IPS DF 4.7 (cell line): ENCODE data around the gene FOXP3.

ENCODE experiments used
- DNase-seq: peaks from one replicate; pipeline ENCODE4 v3.0.0-alpha.2; 2013; ENCODE audit warnings: low spot score; ENCODE audit errors: extremely low read depth

Gene FOXP3

DNA sequence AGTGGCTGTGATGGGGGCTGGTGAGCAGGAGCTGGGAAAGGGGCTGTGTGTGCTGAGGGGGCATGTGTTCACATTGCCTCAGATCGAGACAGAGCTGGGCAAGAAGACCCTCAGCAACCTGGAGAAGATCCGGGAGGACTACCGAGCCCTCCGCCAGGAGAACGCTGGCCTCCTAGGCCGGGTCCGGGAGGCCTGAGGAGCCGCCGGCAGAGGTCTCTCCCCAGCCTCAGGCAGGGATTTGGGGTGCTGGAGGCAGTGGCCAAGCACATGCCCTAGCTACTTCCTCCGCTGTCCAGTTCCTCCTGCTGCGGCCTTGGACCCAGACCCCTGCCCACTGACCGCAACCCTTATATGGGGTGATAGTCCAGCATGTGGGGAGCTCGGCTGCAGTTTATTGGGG lies 14.4 kb downstream of the FOXP3 start:
- DNase-seq, result no peak

DNA sequence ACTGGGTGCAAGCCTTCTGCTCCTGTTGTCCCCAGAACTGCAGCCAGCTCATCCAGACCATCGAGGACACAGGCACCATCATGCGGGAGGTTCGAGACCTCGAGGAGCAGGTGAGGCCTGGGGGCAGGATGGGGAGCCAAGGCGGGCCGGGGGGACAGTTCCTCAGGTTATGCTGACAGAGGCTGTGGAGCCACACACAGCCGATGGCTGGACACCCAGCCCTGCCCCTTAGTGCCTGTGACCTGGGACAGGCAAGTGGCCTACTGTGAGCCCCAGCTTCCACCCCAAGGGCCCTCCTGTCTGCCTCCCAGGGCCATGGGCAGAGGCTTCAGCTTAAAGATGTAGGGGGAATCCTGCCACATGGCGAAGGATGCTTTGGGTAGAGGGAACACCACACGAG lies 14.9 kb downstream of the FOXP3 start:
- no peak for DNase-seq

DNA sequence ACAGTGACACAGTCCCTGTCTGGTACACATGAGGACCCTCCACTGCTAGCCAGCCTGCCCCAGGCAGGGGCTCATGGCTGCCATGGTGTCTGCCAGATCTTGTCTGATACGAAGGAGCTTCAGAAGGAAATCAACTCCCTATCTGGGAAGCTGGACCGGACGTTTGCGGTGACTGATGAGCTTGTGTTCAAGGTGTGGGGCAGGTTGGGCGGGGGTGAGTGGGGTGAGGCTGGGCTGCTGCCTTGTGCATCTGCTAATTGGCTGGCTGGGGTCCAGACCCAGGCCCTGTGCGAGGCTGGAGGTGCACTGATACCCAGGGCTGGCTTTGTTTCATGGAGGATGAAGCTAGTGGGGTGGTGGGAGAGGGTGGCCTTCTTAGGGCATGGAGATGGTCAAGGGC lies 15.4 kb downstream of the FOXP3 start:
- no peak for DNase-seq

DNA sequence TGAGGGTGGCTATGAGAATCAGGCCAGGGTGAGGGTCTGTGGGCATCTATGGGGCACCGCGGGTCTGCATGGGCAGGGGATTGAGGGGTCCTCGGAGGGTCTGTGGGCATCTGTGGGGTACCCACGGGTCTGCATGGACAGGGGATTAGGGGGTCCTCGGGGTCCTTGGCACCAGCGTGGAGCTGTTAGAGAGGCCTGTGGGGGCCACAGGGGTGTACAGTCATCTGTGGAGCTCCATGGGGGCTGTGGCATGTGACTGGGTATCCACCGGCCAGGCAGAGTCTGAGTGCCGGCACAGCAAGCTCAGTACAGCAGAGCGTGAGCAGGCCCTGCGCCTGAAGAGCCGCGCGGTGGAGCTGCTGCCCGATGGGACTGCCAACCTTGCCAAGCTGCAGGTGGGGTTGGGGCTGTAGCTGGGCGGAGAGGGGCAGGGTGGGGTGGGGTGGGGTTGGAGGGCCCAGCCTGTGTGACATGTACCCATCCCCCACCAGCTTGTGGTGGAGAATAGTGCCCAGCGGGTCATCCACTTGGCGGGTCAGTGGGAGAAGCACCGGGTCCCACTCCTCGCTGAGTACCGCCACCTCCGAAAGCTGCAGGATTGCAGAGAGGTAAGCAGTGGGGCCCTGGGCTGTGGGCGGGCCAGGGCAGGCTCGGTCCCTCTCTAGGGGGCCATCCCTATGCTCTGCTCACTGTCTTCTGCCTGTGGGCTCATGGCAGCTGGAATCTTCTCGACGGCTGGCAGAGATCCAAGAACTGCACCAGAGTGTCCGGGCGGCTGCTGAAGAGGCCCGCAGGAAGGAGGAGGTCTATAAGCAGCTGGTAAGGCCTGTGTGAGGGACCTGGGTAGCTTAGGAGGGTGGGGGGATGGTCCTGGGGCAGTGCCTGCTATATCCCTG lies 16.3 kb downstream of the FOXP3 start:
- DNase-seq, result no peak

DNA sequence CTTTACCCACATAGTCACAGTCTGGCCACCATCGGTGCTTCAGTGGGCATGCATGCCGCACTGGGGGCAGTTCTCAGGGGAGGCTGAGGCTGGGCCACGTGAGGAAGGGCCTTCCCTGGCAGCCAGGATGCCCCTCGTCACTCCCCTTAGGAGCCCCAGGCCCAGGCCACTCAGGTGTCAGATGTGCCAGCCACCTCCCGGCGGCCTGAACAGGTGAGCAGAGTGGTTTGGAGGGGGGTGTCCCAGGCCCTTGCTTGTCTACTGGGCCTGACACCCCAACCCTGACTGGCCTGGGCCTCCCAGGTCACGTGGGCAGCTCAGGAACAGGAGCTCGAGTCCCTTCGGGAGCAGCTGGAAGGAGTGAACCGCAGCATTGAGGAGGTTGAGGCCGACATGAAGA lies 17.2 kb downstream of the FOXP3 start:
- no peak for DNase-seq

DNA sequence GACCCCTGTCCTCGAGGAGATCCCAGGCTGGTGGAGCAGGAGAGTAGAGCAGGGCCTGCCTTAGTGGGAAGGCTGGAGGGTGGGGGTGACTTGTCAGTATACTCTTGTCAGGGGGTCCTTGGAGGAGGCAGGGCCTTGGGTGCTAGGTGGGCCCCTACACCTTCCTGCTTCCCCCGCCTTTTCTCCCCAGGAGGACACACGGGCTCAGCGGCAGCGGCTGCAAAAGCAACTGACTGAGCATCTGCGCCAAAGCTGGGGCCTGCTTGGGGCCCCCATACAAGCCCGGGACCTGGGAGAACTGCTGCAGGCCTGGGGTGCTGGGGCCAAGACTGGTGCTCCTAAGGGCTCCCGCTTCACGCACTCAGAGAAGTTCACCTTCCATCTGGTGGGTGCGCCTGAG lies 18.0 kb downstream of the FOXP3 start:
- DNase-seq, result no peak

DNA sequence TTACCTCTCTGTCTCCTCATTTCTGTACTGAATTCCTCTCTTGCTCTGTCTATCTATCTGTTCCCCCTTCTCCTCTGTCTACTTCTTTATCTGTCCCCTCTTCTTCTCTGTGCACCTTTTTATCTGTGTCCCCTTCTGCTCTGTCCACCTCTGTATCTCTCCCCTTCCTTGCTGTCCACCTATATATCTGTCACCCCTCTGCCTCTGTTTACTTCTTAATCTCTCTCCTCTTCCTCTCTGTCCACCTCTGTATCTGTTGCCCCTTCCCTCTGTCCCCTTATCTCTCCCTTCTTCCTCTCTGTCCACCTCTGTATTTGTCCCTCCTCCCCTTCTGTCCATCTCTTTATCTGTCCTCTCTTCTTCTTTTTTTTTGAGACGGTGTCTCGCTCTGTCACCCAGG lies 20.3 kb downstream of the FOXP3 start:
- DNase-seq, result no peak

DNA sequence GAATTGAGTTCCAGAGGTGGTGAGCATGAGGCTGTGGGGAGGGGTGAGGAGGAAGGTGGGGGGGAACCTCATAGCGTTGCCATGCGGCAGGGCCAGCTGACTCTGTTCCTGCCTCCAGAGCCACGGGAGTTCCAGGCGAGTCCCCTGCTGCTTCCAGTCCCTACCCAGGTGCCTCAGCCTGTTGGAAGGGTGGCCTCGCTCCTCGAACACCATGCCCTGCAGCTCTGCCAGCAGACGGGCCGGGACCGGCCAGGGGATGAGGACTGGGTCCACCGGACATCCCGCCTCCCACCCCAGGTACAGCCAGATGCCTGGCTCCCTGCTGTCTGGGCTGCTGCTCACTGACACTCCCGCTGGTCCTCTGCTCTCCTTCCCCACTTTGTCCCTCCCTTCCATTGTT lies 21.3 kb downstream of the FOXP3 start:
- no peak for DNase-seq

DNA sequence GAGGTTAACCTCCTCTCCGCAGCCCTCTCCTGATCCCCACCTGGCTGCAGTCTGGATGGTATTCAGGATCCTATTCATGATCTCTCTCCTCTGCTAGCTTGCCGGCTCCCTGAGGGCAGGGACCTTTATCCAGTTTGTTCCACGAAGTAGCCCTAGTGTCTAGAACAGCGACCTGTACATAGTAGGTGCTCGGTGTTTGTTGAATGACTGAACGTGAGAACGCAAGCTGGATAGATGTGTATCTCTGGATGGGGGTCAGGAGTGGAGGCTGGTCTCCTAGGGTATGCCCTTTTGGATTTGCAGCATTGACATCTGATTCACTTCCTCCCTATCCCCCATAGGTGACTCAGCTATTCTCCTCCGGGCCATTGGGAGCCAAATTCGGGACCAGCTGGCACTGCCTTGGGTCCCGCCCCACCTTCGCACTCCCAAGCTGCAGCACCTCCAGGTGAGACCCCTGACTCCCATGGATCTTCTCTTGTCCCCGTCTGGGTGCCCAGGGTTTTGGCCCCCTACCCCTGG lies 21.9 kb downstream of the FOXP3 start:
- no peak for DNase-seq

DNA sequence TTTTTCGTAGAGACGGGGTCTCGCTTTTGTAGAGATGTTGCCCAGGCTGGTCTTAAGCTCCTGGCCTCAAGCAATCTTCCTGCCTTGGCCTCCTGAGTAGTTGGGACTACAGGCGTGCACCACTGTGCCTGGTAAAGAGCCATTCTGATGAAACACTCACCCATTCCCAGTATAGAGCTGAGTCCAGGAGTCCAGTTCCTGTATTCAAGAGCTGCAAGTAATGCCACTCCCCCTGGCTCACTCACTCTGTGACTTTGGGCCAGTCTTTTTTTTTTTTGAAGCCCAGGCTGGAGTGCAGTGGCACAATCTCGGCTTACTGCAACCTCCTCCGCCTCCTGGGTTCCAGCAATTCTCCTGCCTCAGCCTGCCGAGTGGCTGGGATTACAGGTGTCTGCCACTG lies 25.8 kb downstream of the FOXP3 start:
- DNase-seq, result no peak

DNA sequence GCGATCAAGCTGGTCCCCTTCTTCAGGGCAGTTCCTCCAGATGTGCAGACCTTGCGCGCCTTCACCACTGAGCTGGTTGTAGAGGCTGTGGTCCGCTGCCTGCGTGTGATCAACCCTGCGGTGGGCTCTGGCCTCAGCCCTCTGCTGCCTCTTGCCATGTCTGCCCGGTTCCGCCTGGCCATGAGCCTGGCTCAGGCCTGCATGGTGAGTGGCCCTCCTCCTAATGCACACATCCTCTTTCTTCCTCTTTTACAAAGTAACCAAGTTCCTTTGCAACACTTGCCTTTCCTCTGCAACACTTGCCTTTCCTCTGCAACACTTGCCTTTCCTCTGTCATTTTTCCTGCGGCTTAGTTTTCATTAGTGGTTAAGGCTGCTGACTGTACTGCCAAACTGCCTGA lies 27.4 kb downstream of the FOXP3 start:
- DNase-seq, result no peak

DNA sequence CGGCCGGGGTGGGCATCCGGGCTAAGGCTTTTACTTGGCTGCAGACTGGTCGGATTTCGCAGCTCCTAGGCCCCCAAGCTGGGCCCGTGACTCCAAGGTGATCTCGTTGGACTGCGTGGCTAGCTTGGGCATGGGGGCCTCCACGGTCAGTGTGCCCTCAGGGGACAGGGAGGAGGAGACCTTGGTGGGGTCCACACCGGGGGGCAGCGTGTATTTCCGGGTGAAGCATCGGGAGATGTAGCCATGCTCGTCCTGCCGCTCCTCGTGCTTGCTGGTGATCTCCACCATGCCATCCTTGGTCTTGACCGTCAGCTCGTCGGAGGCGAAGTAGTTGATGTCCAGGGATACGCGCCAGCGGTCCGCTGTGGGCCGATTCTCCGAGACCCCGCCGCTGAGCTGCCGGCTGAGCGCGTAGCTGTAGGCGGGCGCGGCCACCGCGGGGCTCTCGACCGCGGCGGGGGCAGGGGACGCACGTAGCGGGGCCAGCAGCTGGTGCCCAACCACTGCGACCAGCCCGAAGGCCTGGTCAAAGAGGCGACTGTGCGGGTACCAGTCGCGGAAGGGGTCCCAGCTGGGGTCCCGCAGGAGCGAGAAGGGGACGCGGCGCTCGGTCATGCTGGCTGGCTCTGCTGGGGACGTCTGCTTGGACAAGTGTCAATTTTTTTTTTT lies 30.5 kb downstream of the FOXP3 start:
- DNase-seq, result no peak

DNA sequence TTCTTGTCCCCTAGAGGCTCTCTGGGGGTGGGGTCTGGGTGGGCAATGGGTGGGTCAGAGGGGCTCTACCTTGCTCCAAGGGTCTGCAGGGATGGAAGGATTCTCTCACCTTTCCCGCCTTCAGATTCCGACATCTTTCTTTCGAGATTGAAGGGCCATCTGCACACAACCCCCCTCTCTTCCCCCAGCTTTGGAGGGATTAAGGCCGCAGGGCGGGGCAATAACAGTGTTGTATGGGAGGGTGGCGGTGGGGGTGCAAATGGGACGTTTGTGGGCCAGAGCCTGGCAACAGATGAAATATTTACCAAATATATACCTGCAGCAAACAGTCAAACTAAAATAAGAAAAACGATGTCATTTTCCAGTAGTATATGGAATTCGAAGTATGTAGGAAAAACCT lies 31.3 kb downstream of the FOXP3 start, which contains the start of gene CACNA1F:
TSS of gene CACNA1F (minus strand) at position 165 of the 400 bp plus-strand sequence. CDS start at position 134, 31 bp downstream.
- no peak for DNase-seq

DNA sequence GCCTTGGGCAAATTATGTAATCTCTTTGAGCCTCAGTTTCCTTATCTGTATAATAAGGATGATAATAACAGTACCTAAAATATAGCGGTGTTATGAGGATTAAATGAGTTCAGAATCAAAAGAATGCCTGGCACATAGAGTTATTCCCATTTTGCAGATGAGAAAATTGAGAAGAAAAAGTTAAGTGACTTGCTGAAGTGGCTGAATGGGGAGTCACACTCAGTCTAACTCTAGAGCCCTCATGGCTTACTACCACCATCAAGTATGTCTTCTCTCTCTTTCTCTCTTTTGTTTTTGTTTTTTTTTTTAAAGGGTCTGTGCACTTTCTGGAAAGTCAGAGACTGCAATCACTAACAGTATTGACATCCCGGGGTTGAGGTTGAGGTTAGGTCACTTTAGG lies 32.0 kb downstream of the FOXP3 start:
- DNase-seq, result no peak

DNA sequence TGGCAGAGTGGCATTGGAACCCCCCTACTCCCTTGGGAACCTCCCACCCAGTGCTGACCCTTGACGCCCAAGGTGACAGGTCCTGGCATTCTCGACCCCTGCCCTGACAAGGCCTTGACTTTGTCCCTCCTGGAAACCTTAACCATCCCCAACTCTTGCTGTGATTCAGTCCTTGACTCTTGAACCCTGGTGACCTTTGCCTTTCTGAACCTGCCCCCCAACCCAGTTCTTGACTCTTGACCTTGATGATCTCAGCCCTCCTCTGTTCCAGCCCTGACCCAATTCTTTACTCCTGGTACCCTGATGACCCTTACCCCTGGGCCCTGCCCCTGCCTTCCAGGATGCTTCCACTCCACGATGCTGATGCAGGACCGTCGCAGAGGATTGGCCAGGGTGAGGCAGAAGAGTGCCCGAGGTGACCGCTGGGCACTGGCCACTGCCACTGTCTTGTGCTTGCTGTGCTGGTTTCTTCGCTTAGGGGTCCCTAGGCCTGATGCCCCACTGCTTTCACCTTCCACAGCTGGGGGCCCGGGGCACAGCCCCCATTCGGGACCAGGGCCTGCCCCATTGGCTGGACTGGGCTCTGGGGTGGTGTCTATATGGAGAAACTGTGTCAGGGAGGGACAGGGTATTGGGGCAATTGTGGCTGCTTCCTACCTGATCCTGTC lies 33.0 kb downstream of the FOXP3 start:
- no peak for DNase-seq

DNA sequence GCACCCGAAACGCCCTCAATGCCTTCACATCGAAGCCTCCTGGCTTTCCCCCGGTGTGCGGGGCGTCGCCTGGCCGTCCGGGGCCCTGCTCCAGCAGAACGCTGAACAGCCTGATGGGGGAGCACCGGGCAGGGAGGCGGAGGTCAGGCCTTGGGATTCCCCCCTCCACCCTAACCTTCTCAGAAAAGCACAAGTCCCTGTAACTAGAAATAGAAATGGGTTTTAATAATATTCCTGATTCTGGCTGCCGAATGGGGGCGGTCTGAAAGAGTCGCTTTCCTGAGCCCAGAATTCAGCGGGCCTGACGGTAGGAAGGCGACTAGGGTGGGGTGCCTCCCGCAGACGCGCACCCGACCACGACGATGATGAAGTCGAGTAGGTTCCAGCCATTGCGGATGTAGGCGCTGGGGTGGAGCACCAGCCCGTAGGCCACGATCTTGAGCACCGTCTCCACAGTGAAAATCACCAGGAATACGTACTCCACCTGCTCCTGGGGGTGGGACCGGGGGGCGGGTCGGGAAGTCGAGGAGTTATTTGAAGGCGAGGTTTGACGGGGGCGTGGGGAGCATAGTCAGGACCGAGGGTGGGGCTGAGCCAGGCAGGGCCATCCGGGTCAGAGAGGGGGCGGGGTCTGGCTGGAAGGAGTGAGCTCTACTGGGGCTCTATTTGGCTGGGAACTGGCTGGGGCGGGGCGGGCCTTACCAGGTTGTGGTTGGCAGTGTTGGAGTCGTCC lies 33.8 kb downstream of the FOXP3 start:
- DNase-seq, result no peak

DNA sequence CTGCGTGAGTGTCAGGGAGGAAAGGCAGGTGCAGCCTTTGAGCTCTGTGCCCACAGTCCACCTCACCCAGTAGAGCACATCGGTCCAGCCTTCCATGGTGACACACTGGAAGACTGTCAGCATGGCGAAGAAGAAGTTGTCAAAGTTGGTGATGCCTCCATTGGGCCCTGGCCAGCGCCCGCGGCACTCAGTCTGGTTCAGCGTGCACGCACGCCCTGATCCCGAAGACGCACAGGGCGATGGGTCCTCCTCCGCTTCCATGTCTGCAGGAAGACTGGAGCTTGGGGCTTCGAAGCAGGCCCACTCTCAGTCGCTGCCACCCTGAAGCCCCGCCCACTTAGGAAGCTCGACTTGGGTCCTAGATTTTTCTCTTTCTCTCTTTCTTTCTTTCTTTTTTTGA lies 36.3 kb downstream of the FOXP3 start:
- no peak for DNase-seq

DNA sequence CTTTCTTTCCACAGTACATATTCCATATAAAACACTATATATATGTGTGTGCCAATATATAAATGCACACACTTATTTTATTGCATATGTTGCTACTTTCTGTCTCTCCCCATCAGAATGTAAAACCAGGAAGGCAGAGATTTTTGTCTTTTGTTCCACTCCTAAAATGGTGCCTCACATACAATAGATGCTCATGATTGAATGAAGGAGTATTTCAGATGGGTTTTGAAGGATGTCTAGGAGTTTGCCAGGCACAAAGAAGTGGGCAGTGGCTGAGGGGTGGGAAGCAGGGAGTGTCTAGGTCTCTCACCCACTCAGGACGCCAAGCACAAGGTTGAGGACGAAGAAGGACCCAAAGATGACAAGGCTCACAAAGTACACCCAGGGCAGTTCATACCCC lies 36.8 kb downstream of the FOXP3 start:
- DNase-seq, result no peak

DNA sequence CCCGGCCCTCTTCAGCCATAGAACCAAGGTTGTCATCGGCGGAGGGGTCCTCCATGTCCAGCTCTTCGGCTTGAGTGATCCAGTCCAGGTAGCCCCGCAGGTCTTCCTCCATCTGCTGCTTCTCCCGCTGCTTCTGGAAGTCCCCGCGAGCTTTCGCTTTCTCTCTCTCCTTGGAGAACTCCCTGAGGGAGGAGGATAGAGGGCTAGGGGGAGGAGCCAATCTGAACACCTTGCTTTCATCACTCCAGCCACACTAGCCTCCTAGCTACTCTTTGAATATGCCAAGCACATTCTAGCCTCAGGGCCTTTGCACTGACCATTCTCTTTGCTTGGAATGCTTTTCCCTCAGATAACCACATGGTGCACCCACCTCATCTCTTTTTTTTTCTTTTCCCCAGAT lies 37.6 kb downstream of the FOXP3 start:
- no peak for DNase-seq

DNA sequence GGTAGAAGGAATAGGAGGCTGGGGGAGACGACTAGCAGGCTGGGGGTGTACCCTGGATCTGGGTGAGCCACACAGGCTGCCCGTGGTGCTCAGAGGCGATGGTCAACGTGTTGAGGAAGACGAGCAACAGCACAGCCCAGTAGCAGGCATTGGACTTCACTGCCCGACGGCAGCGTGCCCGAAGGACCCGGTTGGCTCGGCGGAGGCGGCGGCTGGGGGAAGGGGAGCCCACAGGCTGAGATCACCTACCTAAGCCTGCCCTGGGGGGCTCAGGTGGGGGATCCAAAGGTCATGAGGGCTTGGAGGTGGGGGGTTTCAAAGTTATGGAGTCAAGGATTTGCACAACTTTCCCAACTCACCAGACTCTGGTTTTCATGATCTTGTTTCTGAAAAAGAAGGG lies 38.7 kb downstream of the FOXP3 start:
- no peak for DNase-seq

DNA sequence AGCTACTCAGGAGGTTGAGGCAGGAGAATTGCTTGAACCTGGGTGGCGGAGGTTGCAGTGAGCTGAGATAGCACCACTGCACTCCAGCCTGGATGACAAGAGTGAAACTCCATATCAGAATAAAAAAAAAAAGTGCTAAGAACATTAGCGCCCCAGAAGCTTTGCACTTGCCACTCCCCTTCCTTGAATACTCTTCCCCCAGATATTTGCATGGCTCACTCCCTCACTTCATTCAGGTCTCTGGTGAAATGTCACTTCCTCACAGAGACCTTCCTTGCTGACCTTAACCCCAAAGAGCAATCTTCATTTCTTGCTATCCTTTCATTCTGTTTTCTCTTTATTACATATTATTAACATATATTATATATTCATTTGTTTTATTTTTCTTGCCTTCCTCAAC lies 42.6 kb downstream of the FOXP3 start:
- no peak for DNase-seq
